GM12872 (cell line): ENCODE results near the gene CEBPB.

Experiments
- TF ChIP-seq, protein P1 (sequence below): IDR thresholded peaks from 3 replicates; pipeline ENCODE4 v1.5.1; 2011; ENCODE audit warnings: low read depth, mild to moderate bottlenecking, low read length, moderate library complexity; ENCODE audit not compliant: insufficient read depth

The CEBPB gene

DNA sequence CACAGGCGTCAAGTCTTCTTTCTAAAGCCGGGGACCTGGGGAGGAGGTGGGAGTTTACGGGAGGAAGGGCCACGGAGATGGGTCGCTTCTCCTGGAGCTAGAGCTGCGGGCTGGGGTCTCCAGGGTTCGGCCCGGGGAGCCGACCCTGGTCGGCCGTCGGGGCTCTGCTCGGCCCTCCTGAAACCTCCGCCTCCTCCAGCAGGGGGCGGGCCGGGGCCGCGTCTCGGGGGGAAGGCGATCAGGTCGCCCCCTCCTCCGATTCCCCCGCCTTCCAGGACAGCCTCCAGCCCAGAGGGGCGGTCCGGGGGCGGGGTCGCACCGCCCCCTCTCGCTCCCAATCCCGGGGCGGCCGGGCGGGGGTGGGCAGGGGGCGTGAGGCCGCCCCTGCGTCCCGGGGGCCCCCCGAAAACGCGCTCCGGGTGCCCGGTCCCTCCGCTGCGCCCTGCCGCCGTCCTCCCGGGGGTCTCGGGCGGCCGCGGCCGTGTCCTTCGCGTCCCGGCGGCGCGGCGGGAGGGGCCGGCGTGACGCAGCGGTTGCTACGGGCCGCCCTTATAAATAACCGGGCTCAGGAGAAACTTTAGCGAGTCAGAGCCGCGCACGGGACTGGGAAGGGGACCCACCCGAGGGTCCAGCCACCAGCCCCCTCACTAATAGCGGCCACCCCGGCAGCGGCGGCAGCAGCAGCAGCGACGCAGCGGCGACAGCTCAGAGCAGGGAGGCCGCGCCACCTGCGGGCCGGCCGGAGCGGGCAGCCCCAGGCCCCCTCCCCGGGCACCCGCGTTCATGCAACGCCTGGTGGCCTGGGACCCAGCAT is at the start of gene CEBPB:
Gene CEBPB, plus strand, starts transcription at position 580 of the 814 bp plus-strand sequence. Its CDS starts 204 bp downstream, at position 784.
- TF ChIP-seq, protein P1, sequence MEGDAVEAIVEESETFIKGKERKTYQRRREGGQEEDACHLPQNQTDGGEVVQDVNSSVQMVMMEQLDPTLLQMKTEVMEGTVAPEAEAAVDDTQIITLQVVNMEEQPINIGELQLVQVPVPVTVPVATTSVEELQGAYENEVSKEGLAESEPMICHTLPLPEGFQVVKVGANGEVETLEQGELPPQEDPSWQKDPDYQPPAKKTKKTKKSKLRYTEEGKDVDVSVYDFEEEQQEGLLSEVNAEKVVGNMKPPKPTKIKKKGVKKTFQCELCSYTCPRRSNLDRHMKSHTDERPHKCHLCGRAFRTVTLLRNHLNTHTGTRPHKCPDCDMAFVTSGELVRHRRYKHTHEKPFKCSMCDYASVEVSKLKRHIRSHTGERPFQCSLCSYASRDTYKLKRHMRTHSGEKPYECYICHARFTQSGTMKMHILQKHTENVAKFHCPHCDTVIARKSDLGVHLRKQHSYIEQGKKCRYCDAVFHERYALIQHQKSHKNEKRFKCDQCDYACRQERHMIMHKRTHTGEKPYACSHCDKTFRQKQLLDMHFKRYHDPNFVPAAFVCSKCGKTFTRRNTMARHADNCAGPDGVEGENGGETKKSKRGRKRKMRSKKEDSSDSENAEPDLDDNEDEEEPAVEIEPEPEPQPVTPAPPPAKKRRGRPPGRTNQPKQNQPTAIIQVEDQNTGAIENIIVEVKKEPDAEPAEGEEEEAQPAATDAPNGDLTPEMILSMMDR = peak; percentile 61

DNA sequence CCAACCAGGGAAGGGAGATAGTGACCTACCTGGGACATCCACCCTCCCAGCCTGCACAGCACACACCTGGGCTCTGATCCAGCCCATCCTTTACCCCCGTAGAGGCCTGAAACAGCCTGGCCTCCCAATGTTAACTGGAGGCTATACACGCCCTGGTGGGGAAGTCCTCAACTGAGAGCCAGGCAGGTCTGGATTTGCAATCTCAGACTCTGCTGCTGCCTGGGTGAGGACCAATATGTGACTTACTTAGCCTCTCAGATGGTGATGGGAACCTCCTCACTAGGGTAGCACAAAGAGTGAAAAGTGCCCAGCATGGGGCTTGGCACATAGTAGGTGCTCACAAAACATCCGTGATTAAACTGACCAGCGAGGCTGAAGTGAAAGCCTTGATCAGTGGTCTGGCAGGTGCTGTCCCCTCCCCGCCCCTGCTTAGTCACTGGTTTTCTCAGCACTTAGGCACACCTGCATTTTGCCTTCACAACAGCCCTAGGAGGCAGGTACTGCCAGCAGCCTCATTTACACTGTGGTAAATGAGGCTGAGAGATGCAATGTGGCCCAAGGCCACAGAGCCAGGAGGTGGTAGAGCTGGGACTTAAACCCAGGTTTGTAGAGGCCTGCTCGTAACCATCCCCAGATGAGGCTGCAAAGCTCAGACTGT is 49.5 kb upstream of the CEBPB start:
- TF ChIP-seq, protein P1 = no peak

DNA sequence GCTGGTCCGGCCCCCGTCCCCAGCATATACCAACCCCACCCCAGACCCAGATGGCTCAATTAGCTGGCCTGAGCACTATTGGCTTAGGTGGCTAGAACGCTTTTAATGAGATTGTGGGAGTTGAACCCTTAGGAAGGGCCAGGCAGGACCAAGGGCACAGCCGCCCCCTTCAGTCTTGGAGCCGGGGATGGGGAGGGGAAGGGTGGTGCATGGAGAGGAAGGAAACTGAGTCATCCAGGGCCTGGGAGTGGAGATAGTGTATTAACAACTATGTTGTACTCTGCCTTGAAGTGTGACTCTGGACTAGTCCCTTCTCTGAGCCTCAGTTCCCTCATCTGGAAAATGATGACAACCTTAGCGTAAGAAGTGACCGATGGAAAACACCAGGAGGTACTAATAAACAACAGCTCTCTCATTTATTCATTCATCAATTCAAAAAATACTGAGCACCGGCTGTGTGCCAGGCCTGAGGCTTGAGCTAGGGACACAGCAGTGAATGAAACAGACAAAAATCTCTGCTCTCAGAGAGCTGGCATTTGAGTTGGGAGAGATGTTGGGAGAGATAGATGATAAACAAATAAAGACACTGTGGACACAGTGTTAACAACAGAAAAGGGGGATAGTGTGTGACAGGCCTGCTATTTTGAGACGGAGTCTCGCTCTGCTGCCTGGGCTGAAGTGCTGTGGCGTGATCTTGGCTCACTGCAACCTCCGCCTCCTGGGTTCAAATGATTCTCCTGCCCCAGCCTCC is 48.6 kb upstream of the CEBPB start:
- TF ChIP-seq, protein P1 = no peak

- TF ChIP-seq, protein P1 = no peak
Measured at GRCh38 chr20:50142812-50143211, 47.8 kb upstream of the CEBPB start.

DNA sequence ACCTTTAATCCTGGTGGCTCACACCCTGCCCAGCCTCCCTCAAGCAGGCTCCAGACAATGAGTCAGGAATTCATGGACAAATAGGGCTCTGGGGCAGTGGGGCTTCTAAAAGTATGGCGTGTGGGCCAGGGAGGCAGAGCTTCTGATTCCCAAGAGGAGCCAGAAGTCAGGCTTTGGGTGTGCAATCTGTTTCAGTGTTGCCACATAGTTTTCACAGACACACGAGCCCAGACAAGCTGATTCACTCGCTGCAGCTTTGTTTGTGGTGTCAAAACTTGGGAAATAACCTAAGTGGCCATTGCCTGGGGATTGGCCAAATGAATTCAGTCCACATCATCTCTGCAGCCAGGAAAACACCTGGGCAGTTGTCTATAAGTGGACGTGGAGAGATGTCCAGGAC is 46.3 kb upstream of the CEBPB start:
- TF ChIP-seq, protein P1 = no peak

DNA sequence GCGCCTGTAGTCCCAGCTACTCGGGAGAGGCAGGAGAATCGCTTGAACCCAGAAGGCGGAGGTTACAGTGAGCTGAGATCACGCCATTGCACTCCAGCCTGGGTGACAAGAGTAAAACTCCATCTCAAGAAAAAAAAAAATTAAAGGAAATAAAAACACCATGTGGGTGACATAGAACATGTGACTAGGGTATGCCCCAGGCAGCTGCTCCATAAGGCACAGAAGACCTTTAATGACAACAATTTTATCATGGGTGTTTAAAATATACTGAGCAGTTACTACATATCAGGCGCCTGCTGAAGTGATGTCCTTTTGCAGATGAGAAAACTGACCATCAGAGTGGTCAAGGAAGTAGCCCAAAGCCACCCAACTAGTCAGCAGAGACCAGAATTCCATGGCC is 45.1 kb upstream of the CEBPB start:
- TF ChIP-seq, protein P1 = no peak

- TF ChIP-seq, protein P1 = no peak
Measured at GRCh38 chr20:50146214-50146613, 44.4 kb upstream of the CEBPB start.
